NB4 (cell line): ENCODE data around the gene SHKBP1.

Source experiments
- DNase-seq: peaks from one replicate; pipeline ENCODE4 v3.0.0; 2010; ENCODE audit warnings: low read depth
- H3K4me3 ChIP-seq: one replicate; pipeline ENCODE4 v1.5.1; 2011; ENCODE audit warnings: mild to moderate bottlenecking, low read depth, low read length, moderate library complexity
- MYC ChIP-seq: IDR thresholded peaks from 2 replicates; pipeline ENCODE4 v1.6.1; 2011; ENCODE audit warnings: low read depth, low read length
- POLR2A ChIP-seq: IDR thresholded peaks from 2 replicates; pipeline ENCODE4 v1.6.1; 2011; ENCODE audit warnings: mild to moderate bottlenecking; ENCODE audit not compliant: insufficient read length; ENCODE audit errors: extremely low read depth
- TF ChIP-seq, protein P1 (sequence below): IDR thresholded peaks from 2 replicates; pipeline ENCODE4 v1.6.1; 2011; ENCODE audit warnings: low read depth, low read length
- TF ChIP-seq, protein P2 (sequence below): IDR thresholded peaks from one replicate; pipeline ENCODE4 v1.5.1; 2012; ENCODE audit warnings: low read depth, low read length

The SHKBP1 gene

DNA sequence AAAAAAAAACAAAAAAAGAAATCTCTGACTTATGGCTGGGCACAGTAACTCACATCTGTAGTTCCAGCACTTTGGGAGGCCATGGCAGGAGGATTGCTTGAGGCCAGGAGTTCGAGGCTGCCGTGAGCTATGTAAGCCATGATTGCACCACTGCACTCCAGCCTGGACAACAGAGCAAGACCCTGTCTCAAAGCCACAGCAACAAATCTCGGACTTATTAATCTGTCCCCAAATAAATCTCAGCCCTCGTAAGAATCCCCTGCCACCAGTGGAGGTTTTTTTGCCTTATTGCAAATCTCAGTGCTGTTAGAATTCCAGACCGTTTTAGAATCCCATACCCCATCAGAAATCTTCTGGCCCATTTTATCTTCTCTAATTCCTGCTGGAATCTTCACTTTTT is 4.9 kb downstream of the SHKBP1 start:
- no peak overlapping the region for H3K4me3 ChIP-seq
- TF ChIP-seq, protein P1, sequence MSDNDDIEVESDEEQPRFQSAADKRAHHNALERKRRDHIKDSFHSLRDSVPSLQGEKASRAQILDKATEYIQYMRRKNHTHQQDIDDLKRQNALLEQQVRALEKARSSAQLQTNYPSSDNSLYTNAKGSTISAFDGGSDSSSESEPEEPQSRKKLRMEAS = no peak
- TF ChIP-seq, protein P2, sequence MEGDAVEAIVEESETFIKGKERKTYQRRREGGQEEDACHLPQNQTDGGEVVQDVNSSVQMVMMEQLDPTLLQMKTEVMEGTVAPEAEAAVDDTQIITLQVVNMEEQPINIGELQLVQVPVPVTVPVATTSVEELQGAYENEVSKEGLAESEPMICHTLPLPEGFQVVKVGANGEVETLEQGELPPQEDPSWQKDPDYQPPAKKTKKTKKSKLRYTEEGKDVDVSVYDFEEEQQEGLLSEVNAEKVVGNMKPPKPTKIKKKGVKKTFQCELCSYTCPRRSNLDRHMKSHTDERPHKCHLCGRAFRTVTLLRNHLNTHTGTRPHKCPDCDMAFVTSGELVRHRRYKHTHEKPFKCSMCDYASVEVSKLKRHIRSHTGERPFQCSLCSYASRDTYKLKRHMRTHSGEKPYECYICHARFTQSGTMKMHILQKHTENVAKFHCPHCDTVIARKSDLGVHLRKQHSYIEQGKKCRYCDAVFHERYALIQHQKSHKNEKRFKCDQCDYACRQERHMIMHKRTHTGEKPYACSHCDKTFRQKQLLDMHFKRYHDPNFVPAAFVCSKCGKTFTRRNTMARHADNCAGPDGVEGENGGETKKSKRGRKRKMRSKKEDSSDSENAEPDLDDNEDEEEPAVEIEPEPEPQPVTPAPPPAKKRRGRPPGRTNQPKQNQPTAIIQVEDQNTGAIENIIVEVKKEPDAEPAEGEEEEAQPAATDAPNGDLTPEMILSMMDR = no peak
- TF ChIP-seq POLR2A (no peak), MYC (no peak)
- DNase-seq = no peak

DNA sequence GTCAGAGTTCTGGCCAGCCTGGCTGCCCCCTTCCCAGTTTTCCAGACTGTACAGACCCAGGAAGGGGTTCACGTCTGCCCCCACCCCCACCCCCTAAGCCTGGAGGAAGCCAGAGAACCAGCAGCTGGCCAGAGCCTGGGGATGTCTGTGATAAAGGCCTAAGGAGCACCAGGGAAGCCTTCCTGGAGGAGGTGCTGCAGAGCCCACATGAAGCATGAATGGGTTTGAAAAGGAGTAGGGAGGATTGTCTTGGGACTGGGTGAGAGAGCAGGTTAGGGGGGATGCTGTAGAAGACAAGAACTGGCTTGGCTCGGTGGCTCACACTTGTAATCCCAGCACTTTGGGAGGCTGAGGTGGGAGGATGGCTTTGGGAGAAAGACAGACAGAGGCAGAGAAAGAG is 5.8 kb downstream of the SHKBP1 start:
- TF ChIP-seq, protein P1 = no peak
- TF ChIP-seq POLR2A = no peak
- TF ChIP-seq MYC = no peak
- TF ChIP-seq, protein P2 = no peak
- DNase-seq = no peak

DNA sequence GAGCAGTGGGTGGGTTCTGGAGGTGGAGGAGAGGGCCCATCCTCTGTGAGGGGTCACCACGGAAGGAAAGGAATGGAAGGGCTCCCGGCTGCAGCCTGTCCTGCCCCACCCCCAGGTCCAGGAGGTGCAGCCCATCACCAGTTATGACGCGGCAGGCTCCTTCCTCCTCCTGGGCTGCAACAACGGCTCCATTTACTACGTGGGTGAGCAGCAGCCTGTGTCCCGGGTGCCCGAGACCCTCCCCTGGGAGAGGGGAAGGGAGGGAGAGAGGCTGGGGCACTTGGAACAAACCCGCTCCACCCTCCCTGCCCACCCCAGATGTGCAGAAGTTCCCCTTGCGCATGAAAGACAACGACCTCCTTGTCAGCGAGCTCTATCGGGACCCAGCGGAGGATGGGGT is 6.6 kb downstream of the SHKBP1 start:
- TF ChIP-seq, protein P1 = no peak
- TF ChIP-seq POLR2A (no peak), MYC (no peak)
- TF ChIP-seq, protein P2 = no peak
- H3K4me3 ChIP-seq = no peak overlapping the region
- no peak for DNase-seq

More for the DNA sequence above, 5.8 kb downstream of the SHKBP1 start:
- no peak overlapping the region for H3K4me3 ChIP-seq

DNA sequence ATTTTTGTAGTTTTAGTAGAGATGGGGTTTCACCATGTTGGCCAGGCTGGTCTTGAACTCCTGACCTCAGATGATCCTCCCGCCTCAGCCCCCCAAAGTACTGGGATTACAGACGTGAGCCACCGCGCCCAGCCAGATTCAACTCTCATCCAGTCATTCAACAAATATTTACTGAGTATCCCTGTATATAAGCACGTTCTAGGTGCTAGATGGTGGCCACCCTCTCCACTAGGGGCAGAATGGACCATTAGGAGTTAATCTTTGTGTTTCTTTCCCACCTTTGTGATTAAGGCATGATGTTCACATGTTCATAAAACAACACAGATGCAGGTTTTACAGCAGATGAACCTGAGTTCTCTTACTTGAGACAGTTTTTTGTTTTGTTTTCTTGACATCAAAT is 7.3 kb downstream of the SHKBP1 start:
- DNase-seq = no peak
- TF ChIP-seq, protein P1 = no peak
- TF ChIP-seq MYC (no peak), POLR2A (no peak)
- TF ChIP-seq, protein P2 = no peak
- no peak overlapping the region for H3K4me3 ChIP-seq

DNA sequence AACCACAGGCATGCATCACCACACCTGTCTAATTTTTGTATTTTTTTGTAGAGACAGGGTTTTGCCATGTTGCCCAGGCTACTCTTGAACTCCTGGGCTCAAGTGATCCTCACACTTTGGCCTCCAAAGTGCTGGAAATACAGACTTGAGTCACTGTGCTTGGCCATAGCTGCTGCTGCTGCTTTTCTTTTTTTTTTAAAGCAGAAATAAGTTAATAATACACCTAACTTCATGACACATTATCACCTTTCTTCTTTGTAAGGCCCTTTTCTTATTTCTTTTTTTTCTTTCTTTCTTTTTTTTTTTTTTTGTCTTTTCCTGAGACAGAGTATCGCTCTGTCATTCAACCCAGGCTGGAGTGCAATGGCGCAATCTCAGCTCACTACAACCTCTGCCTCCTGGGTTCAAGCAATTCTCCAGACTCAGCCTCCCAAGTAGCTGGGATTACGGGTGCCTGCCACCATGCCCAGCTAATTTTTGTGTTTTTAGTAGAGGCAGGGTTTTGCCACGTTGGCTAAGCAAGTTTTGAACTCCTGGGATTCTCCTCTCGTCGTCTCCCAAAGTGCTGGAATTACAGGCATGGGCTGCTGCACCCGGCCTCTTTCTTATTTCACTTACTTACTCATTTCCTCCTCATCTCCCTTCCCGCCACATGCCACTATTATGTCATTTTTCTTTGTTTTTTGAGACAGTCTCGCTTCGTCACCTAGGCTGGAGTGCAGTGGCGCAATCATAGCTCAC is 8.7 kb downstream of the SHKBP1 start:
- H3K4me3 ChIP-seq = no peak overlapping the region
- TF ChIP-seq MYC (no peak), POLR2A (no peak)
- TF ChIP-seq, protein P2 = no peak
- TF ChIP-seq, protein P1 = no peak
- DNase-seq = peak; percentile 76
